CD4-positive, alpha-beta T cell treated with Interleukin-6 for 4 hours (primary cell): ENCODE measurements around the gene PAX2.

Source experiments
- DNase-seq: peaks from one replicate; pipeline ENCODE4 v3.0.0-alpha.2; 2020; ENCODE audit warnings: mixed read lengths

The PAX2 gene

GRCh38 chr10:100863433-100863832, 118.1 kb downstream of the PAX2 start:
- no peak for DNase-seq

- DNase-seq, result no peak
Observed at GRCh38 chr10:100864036-100864885, 118.9 kb downstream of the PAX2 start.

- no peak for DNase-seq
Observed at GRCh38 chr10:100864978-100865377, 119.6 kb downstream of the PAX2 start.

- no peak for DNase-seq
Observed at GRCh38 chr10:100866010-100866409, 120.6 kb downstream of the PAX2 start.

- no peak for DNase-seq
Observed at GRCh38 chr10:100866575-100867098, 121.3 kb downstream of the PAX2 start.

GRCh38 chr10:100867261-100867963, 122.0 kb downstream of the PAX2 start:
- DNase-seq, result no peak

- no peak for DNase-seq
Observed at GRCh38 chr10:100868382-100868781, 123.0 kb downstream of the PAX2 start.

DNA sequence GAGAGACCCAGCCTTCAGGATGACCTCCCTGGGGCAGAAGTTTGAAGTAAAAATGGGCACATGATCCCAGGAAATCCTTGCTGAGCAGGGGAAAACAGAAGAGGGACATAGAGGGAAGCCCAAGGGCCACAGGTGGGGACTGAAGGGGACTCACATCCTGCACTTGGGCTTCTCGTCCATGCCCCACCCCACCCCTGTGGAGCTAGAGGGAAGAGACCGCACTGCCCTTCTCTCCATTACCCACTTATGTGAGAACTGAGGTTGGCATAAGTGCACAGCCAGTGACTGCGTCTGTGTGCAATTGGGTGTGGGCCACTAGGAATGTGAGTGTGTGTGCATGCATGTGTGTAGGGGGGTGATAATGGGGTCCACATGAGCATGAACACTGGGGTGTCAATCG, 124.0 kb downstream of the PAX2 start:
- no peak for DNase-seq

GRCh38 chr10:100872034-100872791, 126.8 kb downstream of the PAX2 start:
- peak; percentile 51 for DNase-seq

- no peak for DNase-seq
Observed at GRCh38 chr10:100873146-100873826, 127.9 kb downstream of the PAX2 start.

- no peak for DNase-seq
Observed at GRCh38 chr10:100873827-100874326, 128.5 kb downstream of the PAX2 start.

GRCh38 chr10:100874702-100875483, 129.5 kb downstream of the PAX2 start:
- DNase-seq, result no peak

GRCh38 chr10:100875484-100876166, 130.2 kb downstream of the PAX2 start:
- DNase-seq, result no peak

DNA sequence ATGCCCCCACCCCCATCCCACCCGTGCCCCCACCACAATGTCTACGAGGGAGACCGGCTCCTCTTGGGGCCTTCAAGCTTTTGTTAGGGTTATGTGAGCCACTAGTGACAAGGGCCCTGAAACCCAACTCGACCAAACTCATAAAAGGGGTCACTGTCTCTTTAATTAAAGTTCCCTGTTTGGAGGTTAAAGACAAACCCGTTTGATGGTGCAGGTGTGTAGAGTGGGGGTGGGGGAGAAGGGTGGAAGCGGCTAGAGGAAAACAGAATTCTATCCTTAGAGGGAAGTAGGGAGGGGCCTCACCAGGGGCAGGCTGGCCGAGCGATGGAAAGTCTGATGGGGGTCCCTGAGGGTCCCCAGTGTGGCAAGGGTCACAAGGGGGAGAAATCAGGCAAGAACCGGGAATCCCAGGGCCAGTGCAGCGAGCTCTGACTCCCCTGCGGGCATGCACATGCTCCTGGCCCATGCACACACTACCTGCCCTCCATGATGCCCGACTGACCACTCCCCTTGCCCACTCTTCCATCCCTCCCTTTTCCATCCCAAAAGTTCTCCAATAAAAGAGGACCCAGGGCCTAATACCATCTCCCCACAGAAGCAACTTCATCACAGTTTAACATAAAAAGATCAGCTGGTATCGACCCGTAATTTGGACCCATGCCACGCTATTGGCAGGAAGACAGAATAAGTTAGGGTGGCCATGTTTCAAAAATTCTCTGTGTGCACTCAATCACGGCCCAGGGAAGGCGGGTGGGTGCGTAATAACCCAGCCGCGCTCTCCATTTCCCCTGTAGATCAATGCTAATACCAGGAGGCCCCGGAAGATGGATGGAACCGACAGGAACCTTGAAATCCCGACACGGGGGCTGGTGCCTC, 131.4 kb downstream of the PAX2 start:
- DNase-seq, result no peak

GRCh38 chr10:100877461-100877850, 132.1 kb downstream of the PAX2 start:
- DNase-seq, result no peak

GRCh38 chr10:100878291-100878910, 133.0 kb downstream of the PAX2 start:
- DNase-seq, result peak; percentile 29
